ENCODE data around the gene PIK3C2A. TPM values are rescaled to one million over a fixed set of nuclear protein-coding genes. Genes with fewer than 3 reads are reported as not detected.

Gene PIK3C2A
- total and polyA plus RNA-seq, 7 donors, result 6.0 to 72.6 (median 52.9) TPM

DNA sequence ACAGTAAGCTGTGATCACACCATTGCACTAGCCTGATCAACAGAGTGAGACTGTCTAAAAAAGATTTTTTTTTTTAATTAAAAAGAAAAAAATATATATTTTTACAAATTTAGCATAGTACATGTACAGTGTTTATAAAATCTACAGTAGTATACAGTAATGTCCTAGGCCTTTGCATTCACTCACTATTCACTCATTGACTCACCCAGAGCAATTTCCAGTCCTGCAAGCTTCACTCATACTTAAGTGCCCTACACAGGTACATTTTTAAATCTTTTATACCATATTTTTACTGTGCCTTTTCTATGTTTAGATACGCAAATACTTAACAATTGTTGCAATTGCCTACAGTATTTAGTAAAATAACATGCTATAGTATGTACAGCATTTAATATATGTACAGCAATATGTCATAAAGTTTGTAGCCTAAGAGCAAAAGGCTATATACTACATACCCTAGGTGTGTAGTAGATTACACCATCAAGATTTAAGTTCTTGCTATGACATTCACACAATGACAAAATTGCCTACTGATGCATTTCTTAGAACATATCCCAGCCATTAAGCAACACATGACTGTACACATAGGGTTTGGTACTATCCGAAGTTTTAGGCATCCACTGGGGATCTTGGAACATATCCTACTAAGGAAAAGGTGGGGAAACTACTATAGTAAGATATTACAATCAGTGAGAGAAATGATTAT lies 22.8 kb downstream of the PIK3C2A start:
- H3K4me1 ChIP-seq, result no peaks in the 10 kb centered on the region
- intact Hi-C loops (cut with DNase I), result no loop called here

GRCh38 chr11:17183836-17184235 lies 23.9 kb downstream of the PIK3C2A start:
- no peaks in the 10 kb centered on the region for H3K9me3 ChIP-seq
- DNase-seq, result no peak
- H3K4me3 ChIP-seq, result no peak overlapping the region
- H3K4me1 ChIP-seq, result no peaks in the 10 kb centered on the region
- no peaks in the 10 kb centered on the region for H3K36me3 ChIP-seq
- H3K27me3 ChIP-seq, result no peaks in the 10 kb centered on the region
- H3K27ac ChIP-seq, result no peak overlapping the region
- TF ChIP-seq, protein P1, sequence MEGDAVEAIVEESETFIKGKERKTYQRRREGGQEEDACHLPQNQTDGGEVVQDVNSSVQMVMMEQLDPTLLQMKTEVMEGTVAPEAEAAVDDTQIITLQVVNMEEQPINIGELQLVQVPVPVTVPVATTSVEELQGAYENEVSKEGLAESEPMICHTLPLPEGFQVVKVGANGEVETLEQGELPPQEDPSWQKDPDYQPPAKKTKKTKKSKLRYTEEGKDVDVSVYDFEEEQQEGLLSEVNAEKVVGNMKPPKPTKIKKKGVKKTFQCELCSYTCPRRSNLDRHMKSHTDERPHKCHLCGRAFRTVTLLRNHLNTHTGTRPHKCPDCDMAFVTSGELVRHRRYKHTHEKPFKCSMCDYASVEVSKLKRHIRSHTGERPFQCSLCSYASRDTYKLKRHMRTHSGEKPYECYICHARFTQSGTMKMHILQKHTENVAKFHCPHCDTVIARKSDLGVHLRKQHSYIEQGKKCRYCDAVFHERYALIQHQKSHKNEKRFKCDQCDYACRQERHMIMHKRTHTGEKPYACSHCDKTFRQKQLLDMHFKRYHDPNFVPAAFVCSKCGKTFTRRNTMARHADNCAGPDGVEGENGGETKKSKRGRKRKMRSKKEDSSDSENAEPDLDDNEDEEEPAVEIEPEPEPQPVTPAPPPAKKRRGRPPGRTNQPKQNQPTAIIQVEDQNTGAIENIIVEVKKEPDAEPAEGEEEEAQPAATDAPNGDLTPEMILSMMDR (IDR thresholded peaks at IDR 0.05), result no peak
- no peak for TF ChIP-seq POLR2AphosphoS5 (IDR thresholded peaks at IDR 0.05)
- no peak for TF ChIP-seq EP300 (IDR thresholded peaks at IDR 0.05)
- no peak for TF ChIP-seq POLR2A (IDR thresholded peaks at IDR 0.05)
- WGBS, 2 donors, result 79 to 84% methylated on average over 1 of the region's 1 CpG
- intact Hi-C loops (cut with DNase I), result no loop called here

More for the DNA sequence above, 22.8 kb downstream of the PIK3C2A start:
- WGBS, 2 donors, result 43 to 93% methylated on average over 2 of the region's 2 CpGs
- no peaks in the 10 kb centered on the region for H3K9me3 ChIP-seq
- TF ChIP-seq, protein P1 (IDR thresholded peaks at IDR 0.05), result no peak
- TF ChIP-seq EP300 (IDR thresholded peaks at IDR 0.05) (no peak), POLR2A (IDR thresholded peaks at IDR 0.05) (no peak), POLR2AphosphoS5 (IDR thresholded peaks at IDR 0.05) (no peak)
- no peak for DNase-seq
- H3K36me3 ChIP-seq, result no peaks in the 10 kb centered on the region
- H3K4me3 ChIP-seq, result no peak overlapping the region
- no peaks in the 10 kb centered on the region for H3K27me3 ChIP-seq
- H3K27ac ChIP-seq, result no peak overlapping the region

DNA sequence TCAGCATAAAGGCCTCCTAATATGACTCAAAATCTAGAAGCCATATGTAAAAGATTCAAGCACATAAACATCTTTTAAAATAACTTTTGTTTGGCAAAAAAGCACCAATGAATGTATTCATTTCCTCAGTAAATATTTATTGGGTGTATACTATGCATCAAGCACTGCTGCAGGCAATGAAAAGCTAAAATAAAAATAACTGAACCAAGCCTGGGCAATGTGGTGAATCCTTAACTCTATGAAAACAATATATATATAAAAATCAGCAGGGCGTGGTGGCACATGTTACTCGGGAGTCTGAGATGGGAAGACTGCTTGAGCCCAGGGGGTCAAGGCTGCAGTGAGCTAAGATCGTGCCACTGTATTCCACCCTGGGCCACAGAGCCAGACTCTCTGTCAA lies 27.8 kb downstream of the PIK3C2A start:
- intact Hi-C loops (cut with DNase I), result no loop called here
- TF ChIP-seq, protein P1 (IDR thresholded peaks at IDR 0.05), result no peak
- TF ChIP-seq POLR2A (IDR thresholded peaks at IDR 0.05) (no peak), EP300 (IDR thresholded peaks at IDR 0.05) (no peak), POLR2AphosphoS5 (IDR thresholded peaks at IDR 0.05) (no peak)
- Histone ChIP-seq H3K9me3 (no peaks in the 10 kb centered on the region), H3K36me3 (no peaks in the 10 kb centered on the region), H3K27ac (no peak overlapping the region), H3K27me3 (no peaks in the 10 kb centered on the region), H3K4me1 (no peaks in the 10 kb centered on the region), H3K4me3 (no peak overlapping the region)
- WGBS, 2 donors, result 35 to 73% methylated on average over 3 of the region's 3 CpGs
- no peak for DNase-seq

GRCh38 chr11:17173332-17173731 lies 34.5 kb downstream of the PIK3C2A start:
- peaks cover 0 to 12% (median 0%) of the 10 kb centered on the region in 4 donors for H3K36me3 ChIP-seq
- intact Hi-C loops (cut with DNase I), result no loop called here
- H3K9me3 ChIP-seq, result no peaks in the 10 kb centered on the region
- 91 to 96% methylated on average over 2 of the region's 2 CpGs for WGBS, 2 donors
- no peak overlapping the region for H3K4me3 ChIP-seq
- H3K27me3 ChIP-seq, result no peaks in the 10 kb centered on the region
- TF ChIP-seq POLR2A (IDR thresholded peaks at IDR 0.05), result no peak
- TF ChIP-seq EP300 (IDR thresholded peaks at IDR 0.05), result no peak
- no peak for TF ChIP-seq POLR2AphosphoS5 (IDR thresholded peaks at IDR 0.05)
- TF ChIP-seq, protein P1 (IDR thresholded peaks at IDR 0.05), result no peak
- H3K27ac ChIP-seq, result no peak overlapping the region
- peaks cover 0 to 10% (median 4%) of the 10 kb centered on the region in 4 donors for H3K4me1 ChIP-seq
- DNase-seq, result no peak

Data from sigmoid colon (tissue), 7 donors.